Panc1 (cell line): ENCODE results near the gene JPT2. TPM values are rescaled to one million over a fixed set of nuclear protein-coding genes. Genes with fewer than 3 reads are reported as not detected.

ENCODE experiments used
- ATAC-seq: fragments of 200-7000 bp; cut with Tn5 transposase; 2 replicates; pipeline ENCODE4 v1.9.1; 2020; ENCODE audit warnings: mild to moderate bottlenecking, moderate library complexity
- BruUV-seq: library from RNA; stranded (reverse); fragments of 400-500 nt; replicated peaks from 2 replicates; lab custom pipeline; 2021; lab: Mats Ljungman, UMichigan
- CTCF ChIA-PET: fragments of 300-600 bp; sonication (Branson Sonifier 250); formaldehyde crosslinking; loops from one replicate; lab custom pipeline; 2022; ENCODE audit warnings: antibody characterized with exemption; lab: Charles Lee
- POLR2A ChIA-PET: fragments of 300-600 bp; sonication (Branson Sonifier 250); formaldehyde crosslinking; loops from one replicate; lab custom pipeline; 2022; ENCODE audit warnings: antibody characterized with exemption; lab: Charles Lee
- DNase-seq: peaks from one replicate; pipeline ENCODE4 v3.0.0-alpha.2; 2010; ENCODE audit warnings: low read depth, low spot score
- H3K27ac ChIP-seq: 2 replicates; pipeline ENCODE4 v1.5.1; 2011; ENCODE audit warnings: mild to moderate bottlenecking, low read length, inconsistent platforms
- H3K27me3 ChIP-seq: fragments of 200-500 bp; sonication (Bioruptor generic); 2 replicates; pipeline ENCODE4 v1.6.0; 2014; ENCODE audit warnings: low read length, inconsistent platforms; ENCODE audit not compliant: control insufficient read depth, insufficient read depth
- H3K36me3 ChIP-seq: fragments of 200-500 bp; sonication (Bioruptor generic); 2 replicates; pipeline ENCODE4 v1.5.1; 2014; ENCODE audit warnings: inconsistent platforms, mild to moderate bottlenecking, low read length, moderate library complexity; ENCODE audit not compliant: control insufficient read depth, insufficient read depth
- H3K4me1 ChIP-seq: 2 replicates; pipeline ENCODE4 v1.5.1; 2011; ENCODE audit warnings: inconsistent platforms, mild to moderate bottlenecking, low read length, moderate library complexity; ENCODE audit not compliant: control insufficient read depth, insufficient read depth
- H3K4me3 ChIP-seq, 2 experiments: 2 replicates each; pipeline ENCODE4 v1.5.1; 2011 to 2012; ENCODE audit warnings: low read depth in 2 of 2, low read length in 2 of 2, mild to moderate bottlenecking in 2 of 2, inconsistent platforms in 1 of 2, moderate library complexity in 1 of 2
- H3K9me3 ChIP-seq: fragments of 200-500 bp; sonication (Bioruptor generic); 2 replicates; pipeline ENCODE4 v1.5.1; 2014; ENCODE audit warnings: low read depth, mild to moderate bottlenecking, inconsistent platforms, low read length, moderate library complexity; ENCODE audit not compliant: control insufficient read depth, insufficient read depth
- POLR2AphosphoS5 ChIP-seq: IDR thresholded peaks from 2 replicates; pipeline ENCODE4 v1.6.1; 2012; ENCODE audit warnings: mild to moderate bottlenecking, low read depth, low read length, moderate library complexity
- SIN3A ChIP-seq: IDR thresholded peaks from 2 replicates; pipeline ENCODE4 v1.6.1; 2012; ENCODE audit warnings: low read depth, mild to moderate bottlenecking, low read length, moderate library complexity, borderline replicate concordance; ENCODE audit not compliant: insufficient read depth
- TCF7L2 ChIP-seq: IDR thresholded peaks from 2 replicates; pipeline ENCODE4 v1.6.1; 2011; ENCODE audit warnings: mild to moderate bottlenecking, low read depth, low read length, inconsistent platforms
- in situ Hi-C: cut with HindIII; loops from 2 replicates; pipeline ENCODE4 v1.10.0; 2016; ENCODE audit warnings: low sequenced_read_pairs, low pct_unique_long_range_greater_than_20kb
- intact Hi-C: fragments of 100-400 bp; cut with micrococcal nuclease; formaldehyde crosslinking; loops from one replicate; pipeline ENCODE4 v1.10.0; 2022; ENCODE audit not compliant: unreplicated experiment
- total RNA-seq: library from RNA; stranded (reverse); gene quantifications from one replicate; pipeline ENCODE4 v1.2.1, GENCODE V29; 2021; ENCODE audit not compliant: unreplicated experiment
- TF ChIP-seq, protein P1 (sequence below), 2 experiments: IDR thresholded peaks; 2 replicates each; pipeline ENCODE4 v1.6.1; 2011 to 2012; ENCODE audit warnings: low read depth in 2 of 2, control low read depth in 1 of 2, low read length in 1 of 2, mild to moderate bottlenecking in 1 of 2, moderate library complexity in 1 of 2; ENCODE audit not compliant: insufficient read depth in 1 of 2
- TF ChIP-seq, protein P2 (sequence below): fragments of 450-650 bp; IDR thresholded peaks from 2 replicates; pipeline ENCODE4 v1.5.1; 2017; ENCODE audit warnings: mild to moderate bottlenecking

The JPT2 gene
- total RNA-seq, 1 experiment from 2014 or later = 200 TPM

DNA sequence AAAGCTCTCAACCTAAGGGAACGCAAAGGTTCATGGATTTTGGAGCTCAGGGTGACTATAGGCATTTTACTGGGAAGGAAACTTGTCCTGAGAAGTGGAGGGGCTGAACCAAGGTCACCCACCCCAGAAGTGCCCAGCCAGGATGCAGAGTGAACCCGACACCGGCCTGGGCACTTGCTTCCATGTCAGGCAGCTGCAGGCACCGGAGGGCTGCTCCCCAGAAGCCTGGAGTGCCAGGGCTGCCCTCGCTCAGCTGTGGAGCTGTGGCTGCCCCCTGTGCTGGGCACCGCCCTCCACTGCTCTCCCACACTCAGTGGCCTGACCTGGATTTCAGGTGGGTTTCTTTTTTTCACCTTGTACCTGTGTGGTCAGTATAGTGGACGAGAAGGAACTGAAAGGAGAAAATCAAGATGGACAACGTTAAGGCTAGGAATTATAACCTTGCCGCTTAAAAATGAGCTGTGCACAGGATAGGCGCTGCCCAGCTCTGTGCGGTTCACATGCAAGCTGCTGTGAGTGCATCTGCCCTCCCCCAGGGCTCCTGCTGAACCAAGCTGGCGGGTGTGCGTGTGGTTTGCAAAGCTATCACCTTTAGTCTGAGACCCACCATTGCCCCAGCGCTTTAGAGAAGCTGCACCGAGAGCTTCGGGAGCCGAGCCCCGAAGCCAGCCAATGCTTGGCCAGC, 30.1 kb downstream of the JPT2 start:
- POLR2A ChIA-PET = no interaction called here
- CTCF ChIA-PET = no interaction called here
- intact Hi-C loops = no loop called here
- peaks cover 43% of the 10 kb centered on the region for H3K4me1 ChIP-seq
- TF ChIP-seq SIN3A = no peak
- TF ChIP-seq, protein P1, sequence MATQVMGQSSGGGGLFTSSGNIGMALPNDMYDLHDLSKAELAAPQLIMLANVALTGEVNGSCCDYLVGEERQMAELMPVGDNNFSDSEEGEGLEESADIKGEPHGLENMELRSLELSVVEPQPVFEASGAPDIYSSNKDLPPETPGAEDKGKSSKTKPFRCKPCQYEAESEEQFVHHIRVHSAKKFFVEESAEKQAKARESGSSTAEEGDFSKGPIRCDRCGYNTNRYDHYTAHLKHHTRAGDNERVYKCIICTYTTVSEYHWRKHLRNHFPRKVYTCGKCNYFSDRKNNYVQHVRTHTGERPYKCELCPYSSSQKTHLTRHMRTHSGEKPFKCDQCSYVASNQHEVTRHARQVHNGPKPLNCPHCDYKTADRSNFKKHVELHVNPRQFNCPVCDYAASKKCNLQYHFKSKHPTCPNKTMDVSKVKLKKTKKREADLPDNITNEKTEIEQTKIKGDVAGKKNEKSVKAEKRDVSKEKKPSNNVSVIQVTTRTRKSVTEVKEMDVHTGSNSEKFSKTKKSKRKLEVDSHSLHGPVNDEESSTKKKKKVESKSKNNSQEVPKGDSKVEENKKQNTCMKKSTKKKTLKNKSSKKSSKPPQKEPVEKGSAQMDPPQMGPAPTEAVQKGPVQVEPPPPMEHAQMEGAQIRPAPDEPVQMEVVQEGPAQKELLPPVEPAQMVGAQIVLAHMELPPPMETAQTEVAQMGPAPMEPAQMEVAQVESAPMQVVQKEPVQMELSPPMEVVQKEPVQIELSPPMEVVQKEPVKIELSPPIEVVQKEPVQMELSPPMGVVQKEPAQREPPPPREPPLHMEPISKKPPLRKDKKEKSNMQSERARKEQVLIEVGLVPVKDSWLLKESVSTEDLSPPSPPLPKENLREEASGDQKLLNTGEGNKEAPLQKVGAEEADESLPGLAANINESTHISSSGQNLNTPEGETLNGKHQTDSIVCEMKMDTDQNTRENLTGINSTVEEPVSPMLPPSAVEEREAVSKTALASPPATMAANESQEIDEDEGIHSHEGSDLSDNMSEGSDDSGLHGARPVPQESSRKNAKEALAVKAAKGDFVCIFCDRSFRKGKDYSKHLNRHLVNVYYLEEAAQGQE (IDR thresholded peaks at IDR 0.05; ENCODE audit: insufficient read depth in 1 of 2, low read depth in 2 of 2, low read length in 1 of 2) = no peak
- no peak for TF ChIP-seq POLR2AphosphoS5
- TF ChIP-seq, protein P2, sequence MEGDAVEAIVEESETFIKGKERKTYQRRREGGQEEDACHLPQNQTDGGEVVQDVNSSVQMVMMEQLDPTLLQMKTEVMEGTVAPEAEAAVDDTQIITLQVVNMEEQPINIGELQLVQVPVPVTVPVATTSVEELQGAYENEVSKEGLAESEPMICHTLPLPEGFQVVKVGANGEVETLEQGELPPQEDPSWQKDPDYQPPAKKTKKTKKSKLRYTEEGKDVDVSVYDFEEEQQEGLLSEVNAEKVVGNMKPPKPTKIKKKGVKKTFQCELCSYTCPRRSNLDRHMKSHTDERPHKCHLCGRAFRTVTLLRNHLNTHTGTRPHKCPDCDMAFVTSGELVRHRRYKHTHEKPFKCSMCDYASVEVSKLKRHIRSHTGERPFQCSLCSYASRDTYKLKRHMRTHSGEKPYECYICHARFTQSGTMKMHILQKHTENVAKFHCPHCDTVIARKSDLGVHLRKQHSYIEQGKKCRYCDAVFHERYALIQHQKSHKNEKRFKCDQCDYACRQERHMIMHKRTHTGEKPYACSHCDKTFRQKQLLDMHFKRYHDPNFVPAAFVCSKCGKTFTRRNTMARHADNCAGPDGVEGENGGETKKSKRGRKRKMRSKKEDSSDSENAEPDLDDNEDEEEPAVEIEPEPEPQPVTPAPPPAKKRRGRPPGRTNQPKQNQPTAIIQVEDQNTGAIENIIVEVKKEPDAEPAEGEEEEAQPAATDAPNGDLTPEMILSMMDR = no peak
- TF ChIP-seq TCF7L2 = no peak
- no peaks in the 10 kb centered on the region for H3K27me3 ChIP-seq
- ATAC-seq (no peak), DNase-seq (no peak)
- peak overlapping the region; percentile 75 to 90 for H3K4me3 ChIP-seq
- peaks cover 3% of the 10 kb centered on the region; the same call in 1 of the 2 replicates for H3K36me3 ChIP-seq
- in situ Hi-C loops = no loop called here
- no TSS peak for BruUV-seq
- peak overlapping the region; percentile 94 for H3K27ac ChIP-seq
- H3K9me3 ChIP-seq = no peaks in the 10 kb centered on the region

DNA sequence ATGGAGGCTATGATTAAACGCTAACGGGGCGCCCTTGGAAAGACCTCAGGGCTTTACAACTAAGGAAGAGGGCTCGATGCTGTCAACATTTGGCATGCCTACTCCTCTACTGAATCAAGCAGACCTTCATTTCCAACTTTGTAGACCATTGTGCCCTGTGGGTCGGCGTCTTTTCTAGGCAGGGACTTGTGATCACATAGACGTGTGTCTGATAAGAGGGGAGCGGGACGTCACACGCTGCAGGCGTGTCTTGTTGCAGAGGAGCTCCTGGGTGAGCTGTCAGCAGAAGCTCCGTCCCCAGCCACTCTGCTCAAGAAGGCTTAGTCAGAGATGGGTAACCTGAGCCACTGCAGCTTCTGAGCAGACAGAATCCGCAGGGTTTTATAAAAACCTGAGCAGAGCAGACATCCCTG, 30.7 kb downstream of the JPT2 start:
- H3K27me3 ChIP-seq = no peaks in the 10 kb centered on the region
- TF ChIP-seq, protein P1 (IDR thresholded peaks at IDR 0.05; ENCODE audit: insufficient read depth in 1 of 2, low read depth in 2 of 2, low read length in 1 of 2) = no peak
- no peak for TF ChIP-seq TCF7L2
- TF ChIP-seq, protein P2 = no peak
- no peak for TF ChIP-seq POLR2AphosphoS5
- TF ChIP-seq SIN3A = no peak
- peaks cover 48% of the 10 kb centered on the region for H3K4me1 ChIP-seq
- H3K4me3 ChIP-seq = peak overlapping the region; percentile 75 to 90
- peaks cover 3% of the 10 kb centered on the region; the same call in 1 of the 2 replicates for H3K36me3 ChIP-seq
- ChIA-PET CTCF (no interaction called here), POLR2A (no interaction called here)
- no peak for DNase-seq
- no peaks in the 10 kb centered on the region for H3K9me3 ChIP-seq
- in situ Hi-C loops (no loop called here), intact Hi-C loops (no loop called here)
- peak overlapping the region; percentile 94 for H3K27ac ChIP-seq
- BruUV-seq = no TSS peak
- ATAC-seq = no peak
